HG03378 (cell line): Measurements from ENCODE around the gene PUSL1.

Experiments used
- ATAC-seq: cut with Tn5 transposase; IDR thresholded peaks from one replicate; pipeline ENCODE4 v1.9.1; 2021; ENCODE audit warnings: mild to moderate bottlenecking, moderate library complexity; ENCODE audit not compliant: unreplicated experiment

PUSL1 gene

DNA sequence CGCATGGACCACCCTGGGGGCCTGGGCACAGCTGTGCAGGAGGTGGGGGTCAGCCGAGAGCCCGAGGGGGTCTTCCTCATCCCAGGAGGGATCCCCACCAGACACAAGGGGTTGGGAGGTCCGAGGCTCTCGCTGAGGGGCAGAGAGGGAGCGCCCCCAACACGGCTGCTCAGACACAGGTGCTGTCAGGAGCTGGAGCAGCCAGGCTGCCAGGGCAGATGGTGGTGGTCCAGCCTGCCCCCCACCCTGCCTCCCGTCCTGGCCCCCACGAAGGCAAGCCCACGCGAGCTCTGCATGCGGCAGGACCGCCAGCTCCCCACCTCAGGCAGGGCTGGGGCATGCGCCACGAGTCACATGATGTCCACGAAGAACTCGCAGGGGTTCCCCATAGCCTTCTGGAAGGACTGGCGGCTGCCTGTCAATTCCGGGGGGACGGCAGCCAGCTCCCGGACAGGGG, 27.4 kb downstream of the PUSL1 start:
- no peak for ATAC-seq

DNA sequence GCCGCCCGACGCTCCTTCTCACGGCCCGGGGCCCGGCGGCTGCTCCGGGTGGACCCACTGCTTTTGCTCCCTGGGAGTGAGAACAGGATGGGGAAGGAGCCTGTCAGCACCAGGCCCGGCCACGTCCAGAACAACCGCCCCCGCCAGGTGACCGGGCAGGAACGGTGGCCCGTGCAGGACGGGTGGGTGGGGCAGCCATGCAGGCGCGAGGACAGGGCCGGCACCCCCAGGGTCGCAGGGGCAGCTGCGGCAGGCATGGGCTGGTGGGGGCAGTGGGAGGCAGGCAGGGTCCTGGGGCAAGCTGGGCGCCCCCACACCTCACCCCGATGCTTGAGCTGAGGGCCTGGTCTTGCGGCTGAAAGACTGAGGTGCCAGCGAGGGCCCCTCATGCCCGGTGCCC, 28.0 kb downstream of the PUSL1 start:
- ATAC-seq = no peak

GRCh38 chr1:1336931-1337792, 28.8 kb downstream of the PUSL1 start:
- ATAC-seq = no peak

GRCh38 chr1:1337793-1338147, 29.4 kb downstream of the PUSL1 start:
- ATAC-seq = no peak

DNA sequence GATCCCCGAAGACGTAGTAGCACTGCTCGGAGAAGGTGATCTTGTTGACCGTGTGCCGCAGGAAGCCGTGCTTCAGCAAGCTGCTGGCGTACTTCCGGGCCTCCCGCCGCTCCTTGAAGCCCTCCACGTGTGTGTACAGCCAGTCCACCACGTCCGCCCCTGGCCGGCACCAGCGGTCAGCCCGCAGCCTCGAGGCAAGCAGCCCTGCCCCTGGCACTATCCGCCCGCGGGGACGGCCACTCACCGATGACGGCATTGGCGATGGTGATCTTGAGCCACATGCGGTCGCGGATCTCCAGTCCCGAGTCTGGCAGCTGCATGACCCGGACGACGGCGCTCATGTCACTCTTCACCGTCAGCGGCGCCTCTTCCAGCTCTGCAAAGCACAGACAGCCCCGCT, 29.9 kb downstream of the PUSL1 start:
- ATAC-seq = no peak

GRCh38 chr1:1340185-1340584, 31.8 kb downstream of the PUSL1 start:
- no peak for ATAC-seq

DNA sequence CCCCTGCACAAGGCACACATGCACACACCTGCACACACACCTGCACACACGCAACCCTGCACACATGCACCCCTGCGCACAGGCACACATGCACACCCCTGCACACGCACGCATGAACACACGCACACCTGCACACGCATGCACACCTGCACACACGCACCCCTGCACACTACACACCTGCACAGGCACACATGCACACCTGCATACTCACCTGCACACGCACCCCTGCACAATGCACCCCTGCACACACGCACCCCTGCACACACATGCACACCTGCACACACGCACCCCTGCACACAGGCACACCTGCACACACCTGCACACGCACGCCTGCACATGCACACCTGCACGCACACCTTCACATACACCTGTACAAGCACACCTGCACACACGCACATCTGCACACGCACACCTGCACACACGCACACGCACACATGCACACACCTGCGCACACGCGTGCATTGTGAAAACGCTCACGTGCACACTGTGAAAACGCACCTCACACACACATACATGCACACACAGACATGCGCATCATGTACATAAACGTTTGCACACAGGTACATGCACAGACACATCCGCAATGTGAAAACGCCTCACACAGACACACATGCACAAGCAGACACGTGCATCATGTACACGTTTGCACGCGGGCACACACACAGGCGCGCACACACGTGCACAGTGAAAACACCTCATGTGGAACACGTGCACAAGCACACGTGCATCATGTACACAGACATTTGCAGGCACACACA, 32.6 kb downstream of the PUSL1 start:
- ATAC-seq = no peak

- ATAC-seq = no peak
These were observed 33.2 kb downstream of the PUSL1 start for GRCh38 chr1:1341549-1342021.

DNA sequence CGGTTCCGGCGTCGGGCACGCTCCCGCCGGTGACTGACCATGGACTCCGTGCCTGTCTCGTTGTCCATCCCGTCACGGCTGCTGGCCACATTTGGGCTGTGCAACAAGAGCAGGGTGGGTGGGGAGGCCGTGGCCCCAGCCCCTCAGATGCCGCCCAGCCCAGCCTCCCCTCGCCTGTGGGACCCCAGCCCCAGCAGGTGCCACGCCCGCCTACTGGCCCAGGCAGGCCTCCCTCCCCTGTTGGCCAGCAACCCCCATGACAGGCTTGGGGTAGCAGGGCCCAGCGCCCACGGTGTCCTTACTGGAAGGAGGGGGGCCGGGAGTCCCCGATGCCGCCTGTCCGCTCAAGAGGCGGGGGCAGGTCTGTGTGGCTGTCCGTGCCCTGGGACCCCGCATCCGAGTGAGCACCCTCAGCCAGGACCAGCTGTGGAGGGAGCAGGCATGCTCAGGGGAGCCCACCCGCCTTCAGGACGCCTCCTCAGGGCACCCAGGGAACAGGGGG, 33.7 kb downstream of the PUSL1 start:
- no peak for ATAC-seq

DNA sequence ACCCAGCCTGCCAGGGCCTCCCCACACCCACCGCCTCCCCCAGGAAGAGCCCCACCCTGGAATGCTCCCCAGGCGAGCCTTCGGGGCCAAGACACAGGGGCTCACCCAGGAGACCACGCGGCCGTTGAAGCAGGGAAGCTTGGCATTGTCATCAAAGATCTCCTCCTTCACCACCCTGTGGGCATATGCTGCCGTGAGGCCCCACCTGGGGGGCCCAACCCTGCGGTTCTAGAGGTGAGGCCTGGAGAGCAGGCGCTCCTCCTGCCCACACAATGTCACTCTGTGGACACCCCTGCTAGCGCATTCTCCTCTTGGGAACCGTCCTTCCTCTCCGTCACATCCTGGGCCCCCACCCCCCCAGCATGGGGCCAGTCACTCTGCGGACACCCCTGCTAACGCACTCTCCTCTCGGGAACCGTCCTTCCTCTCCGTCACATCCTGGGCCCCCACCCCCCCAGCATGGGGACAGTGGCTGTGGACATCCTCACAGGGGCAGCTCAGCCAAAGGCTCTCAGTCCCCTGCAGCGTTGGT, 34.3 kb downstream of the PUSL1 start:
- no peak for ATAC-seq

GRCh38 chr1:1343811-1344421, 35.5 kb downstream of the PUSL1 start:
- ATAC-seq = no peak

DNA sequence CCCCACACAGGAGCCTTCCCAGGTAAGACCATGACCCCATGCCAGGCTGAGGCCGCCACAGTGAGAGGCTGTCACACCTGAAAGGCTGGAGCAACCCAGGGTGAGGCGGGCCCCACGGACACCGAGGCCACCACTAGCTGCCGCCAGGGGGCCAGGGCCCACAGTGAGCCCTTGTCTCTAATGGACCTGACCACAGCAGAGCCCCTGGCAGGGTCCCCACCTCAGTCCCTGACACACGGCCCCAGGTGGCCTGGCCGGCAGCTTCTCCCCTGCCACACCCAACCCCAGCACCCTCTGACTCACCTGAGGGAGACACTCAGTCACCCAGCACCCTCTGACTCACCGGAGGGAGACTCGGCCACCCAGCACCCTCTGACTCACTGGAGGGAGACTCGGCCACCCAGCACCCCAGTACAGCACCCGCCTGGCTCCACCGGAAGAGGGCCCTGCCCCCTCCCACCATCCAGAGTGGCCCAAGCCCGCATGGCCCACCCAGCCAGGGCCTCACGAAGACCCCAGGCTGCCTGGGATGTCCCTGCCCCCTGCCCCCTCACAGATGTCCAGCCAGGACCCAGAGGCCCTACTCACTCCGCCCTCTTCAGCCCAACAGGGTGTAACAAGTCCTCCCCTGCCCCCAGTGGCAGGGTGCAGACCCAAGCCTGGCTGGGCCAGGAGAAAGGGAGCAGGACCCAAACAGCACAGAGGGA, 36.4 kb downstream of the PUSL1 start:
- ATAC-seq = no peak

- ATAC-seq = no peak
These were observed 37.0 kb downstream of the PUSL1 start for GRCh38 chr1:1345384-1345783.

DNA sequence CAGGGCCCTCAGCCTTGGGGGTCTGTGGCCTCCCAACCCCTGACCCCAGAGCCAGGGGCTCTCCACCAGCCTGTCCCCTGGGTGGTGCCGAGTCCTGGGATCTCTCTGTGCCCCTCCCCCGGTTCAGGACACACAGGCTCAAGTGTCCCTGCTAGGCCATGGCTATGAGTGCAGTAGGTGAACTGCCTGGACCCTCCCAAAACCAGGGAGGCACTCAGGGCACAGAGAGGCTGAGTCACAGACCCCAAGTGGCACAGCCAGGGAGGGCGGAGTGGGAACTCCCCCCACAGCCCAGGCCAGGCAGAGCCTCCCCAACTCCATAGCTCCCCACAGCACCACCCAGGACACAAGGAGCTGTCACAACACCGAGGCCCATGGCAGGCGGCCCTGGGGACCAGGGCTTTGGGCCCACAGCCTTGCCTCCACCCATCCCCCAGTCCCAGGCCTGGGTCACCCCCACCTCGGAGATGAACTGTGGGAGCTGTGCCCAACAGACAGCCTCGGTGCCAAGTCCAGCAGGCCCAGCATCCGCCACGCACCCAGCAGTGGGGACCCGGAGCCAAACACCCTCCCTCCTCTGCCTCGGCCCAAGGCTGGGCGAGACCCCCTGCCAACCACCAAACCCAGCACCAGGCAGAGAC, 37.6 kb downstream of the PUSL1 start:
- ATAC-seq = no peak

GRCh38 chr1:1346501-1346890, 38.1 kb downstream of the PUSL1 start:
- ATAC-seq = no peak

DNA sequence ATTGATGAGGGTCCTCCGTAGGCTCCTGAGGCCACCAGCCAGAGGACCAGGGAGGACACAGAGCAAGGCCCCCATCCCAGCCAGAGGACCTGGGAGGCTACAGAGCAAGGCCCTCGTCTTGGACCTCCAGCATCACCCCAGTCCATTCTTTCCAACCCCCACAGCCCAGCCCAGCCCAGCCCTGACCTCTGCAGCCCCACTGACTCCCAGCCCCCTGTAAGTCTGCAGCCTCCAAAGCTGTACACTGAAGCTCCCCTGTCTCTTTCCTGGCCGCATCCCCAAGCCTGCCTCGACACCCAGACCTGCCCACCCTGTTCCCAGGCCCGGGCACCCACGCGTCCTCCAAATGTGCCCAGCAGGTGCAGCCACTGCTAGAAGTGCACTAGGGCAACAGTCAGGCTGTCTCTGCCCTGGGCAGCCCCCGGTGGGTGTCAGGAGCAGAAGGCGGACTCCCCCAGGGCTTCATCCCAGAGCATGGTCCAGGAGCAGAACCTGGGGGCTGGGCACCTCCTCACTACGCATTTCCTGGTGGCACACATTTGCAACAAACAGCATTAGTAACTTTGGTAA, 38.7 kb downstream of the PUSL1 start:
- ATAC-seq = no peak

- ATAC-seq = no peak
These were observed 39.4 kb downstream of the PUSL1 start for GRCh38 chr1:1347663-1348419.

GRCh38 chr1:1348420-1349255, 40.2 kb downstream of the PUSL1 start:
- no peak for ATAC-seq
